Pancreas (tissue), 10 donors: ENCODE data around the gene LXN. TPM values are rescaled to one million over a fixed set of nuclear protein-coding genes. Genes with fewer than 3 reads are reported as not detected.
A peak's percentile ranks its signal among the peaks of the same experiment; 100 is the strongest.

ENCODE experiments used
- ATAC-seq, 4 donors: fragments of 200-7000 bp; cut with Tn5 transposase; one replicate each; pipeline versions ENCODE4 v1.8.0 to v1.9.1; 2020; ENCODE audit warnings: mild to moderate bottlenecking in 4 of 4, moderate library complexity in 4 of 4
- DNase-seq, 6 donors: peaks; one replicate each; pipeline ENCODE4 v3.0.0-alpha.2; 2020
- FAIRE-seq: peaks from 2 replicates; lab custom pipeline; 2012; peaks lifted over from hg19 to GRCh38; lab: Jason Lieb, UNC
- H3K27ac ChIP-seq, 4 donors: fragments of 200-600 bp; sonication (generic); 1 replicate in 3 of 4; 2 replicates in 1 of 4; pipeline versions ENCODE4 v1.5.0 to v1.8.0; 2020
- H3K27me3 ChIP-seq, 4 donors: fragments of 200-600 bp; one replicate each; pipeline ENCODE4 v1.8.0; 2021
- H3K36me3 ChIP-seq, 3 donors: fragments of 200-600 bp; sonication (generic) in 1 of 3; one replicate each; pipeline versions ENCODE4 v1.5.0 to v1.8.0; 2020 to 2021
- H3K4me1 ChIP-seq, 3 donors: fragments of 200-600 bp; one replicate each; pipeline ENCODE4 v1.8.0; 2021
- H3K4me3 ChIP-seq, 4 donors: fragments of 200-600 bp; sonication (generic) in 2 of 4; one replicate each; pipeline versions ENCODE4 v1.5.0 to v1.8.0; 2020 to 2021
- H3K9me3 ChIP-seq, 4 donors: fragments of 200-600 bp; one replicate each; pipeline ENCODE4 v1.8.0; 2021
- CTCF ChIP-seq, 4 donors: fragments of 200-600 bp; sonication (generic) in 3 of 4; IDR thresholded peaks; one replicate each; pipeline versions ENCODE4 v1.5.0 to v1.8.0; 2021; ENCODE audit warnings: antibody characterized with exemption in 4 of 4
- WGBS, 2 donors: extraction: QIAGEN DNeasy Blood & Tissue Kit; methylation state at CpG; one replicate each; pipeline ENCODE4 v1.1.7; 2013; 5-methylcytosine and 5-hydroxymethylcytosine counted together
- intact Hi-C, 3 donors: fragments of 100-400 bp; cut with DNase I; formaldehyde crosslinking; loops; one replicate each; pipeline versions ENCODE4 v1.11.1 to v1.14.2; 2022
- polyA plus RNA-seq, 2 donors: library from polyadenylated mRNA; stranded (reverse); fragments of 200-250 nt; gene quantifications; one replicate each; pipeline ENCODE4 v1.2.3, GENCODE V29; 2013
- total RNA-seq, 6 donors: library from RNA; stranded (reverse); fragmentation: NEBNext Ultra II Directional in 4 of 6; extraction: Animal tissue kit (Norgen Biotek cat#: 25700) in 4 of 6; gene quantifications; one replicate each; pipeline versions ENCODE4 v1.2.1 to v1.2.4, GENCODE V29; 2021 to 2023
- donor health status: healthy with polysubstance abuse.
- donor health status: DM: no; HTN: no; CAD: no; lungs with moderate emphysema.
- donor health status: DM: no; HTN: no; CAD: no.
- donor health status: control.
- donor health status: control.
- donor health status: Bipolar disorder and iron deficiency.
- donor health status: DM: yes; HTN: yes; CAD: no.
- donor health status: DM: no; HTN: no; CAD: no.
- donor health status: DM: no; HTN: no; CAD: no.
- donor health status: DM: yes; HTN: yes; CAD: no.

Gene LXN
- total and polyA plus RNA-seq, 8 donors = 4.9 to 15.8 (median 6.8) TPM

- no peak for TF ChIP-seq CTCF (IDR thresholded peaks at IDR 0.05)
- H3K27ac ChIP-seq = no peak overlapping the region
- peaks cover 0 to 14% (median 0%) of the 10 kb centered on the region in 3 donors for H3K36me3 ChIP-seq
- no peaks in the 10 kb centered on the region for H3K9me3 ChIP-seq
- H3K4me3 ChIP-seq = no peak overlapping the region
- peaks cover 4 to 6% (median 5%) of the 10 kb centered on the region in 3 donors for H3K4me1 ChIP-seq
- FAIRE-seq (no peak), DNase-seq (no peak), ATAC-seq (no peak)
- WGBS, 2 donors = 65 to 73% methylated on average over 4 of the region's 4 CpGs
- H3K27me3 ChIP-seq = no peaks in the 10 kb centered on the region
- intact Hi-C loops = no loop called here
Observed at GRCh38 chr3:158649791-158650190, 22.7 kb downstream of the LXN start.

GRCh38 chr3:158644345-158644908 lies 28.0 kb downstream of the LXN start, which contains the start of gene GFM1:
Gene GFM1, plus strand, starts transcription at chr3:158644527. Its CDS starts 108 bp downstream, at chr3:158644635.
- ATAC-seq (peak; percentile 99 to 100 (median 99)), FAIRE-seq (peak; percentile 60), DNase-seq (peak; percentile 85 to 92 (median 90))
- Histone ChIP-seq H3K36me3 (no peaks in the 10 kb centered on the region), H3K4me1 (peaks cover 4 to 6% (median 5%) of the 10 kb centered on the region in 3 donors), H3K27ac (peak within 1 kb of the TSS; percentile 59 to 73 (median 69)), H3K9me3 (no peaks in the 10 kb centered on the region), H3K4me3 (peak within 1 kb of the TSS; percentile 72 to 90 (median 78)), H3K27me3 (no peaks in the 10 kb centered on the region)
- intact Hi-C loops = no loop called here
- peak; percentile 50 to 88 (median 64) for TF ChIP-seq CTCF (IDR thresholded peaks at IDR 0.05)
- WGBS, 2 donors = 0% methylated on average over 42 of the region's 42 CpGs

GRCh38 chr3:158642474-158643210 lies 29.8 kb downstream of the LXN start:
- H3K27me3 ChIP-seq = no peaks in the 10 kb centered on the region
- TF ChIP-seq CTCF (IDR thresholded peaks at IDR 0.05) = no peak

GRCh38 chr3:158642005-158642404 lies 30.4 kb downstream of the LXN start:
- Histone ChIP-seq H3K9me3 (no peaks in the 10 kb centered on the region), H3K27me3 (no peaks in the 10 kb centered on the region), H3K4me3 (no peak overlapping the region), H3K36me3 (no peaks in the 10 kb centered on the region), H3K4me1 (peaks cover 4 to 6% (median 5%) of the 10 kb centered on the region in 3 donors), H3K27ac (no peak overlapping the region)
- ATAC-seq (no peak), DNase-seq (no peak), FAIRE-seq (no peak)
- 86 to 88% methylated on average over 7 of the region's 7 CpGs for WGBS, 2 donors
- TF ChIP-seq CTCF (IDR thresholded peaks at IDR 0.05) = no peak
- intact Hi-C loops = no loop called here

More at GRCh38 chr3:158642474-158643210, 29.8 kb downstream of the LXN start:
- H3K36me3 ChIP-seq = no peaks in the 10 kb centered on the region
- 76% methylated on average over 6 of the region's 6 CpGs for WGBS, 2 donors
- no peak overlapping the region for H3K4me3 ChIP-seq
- DNase-seq = no peak
- FAIRE-seq = no peak
- no peak overlapping the region for H3K27ac ChIP-seq
- intact Hi-C loops = no loop called here
- H3K4me1 ChIP-seq = peaks cover 4 to 6% (median 5%) of the 10 kb centered on the region in 3 donors
- H3K9me3 ChIP-seq = no peaks in the 10 kb centered on the region
- no peak for ATAC-seq
